ENCODE measurements around the gene TENM4. TPM values are rescaled to one million over a fixed set of nuclear protein-coding genes. Genes with fewer than 3 reads are reported as not detected.

The TENM4 gene
- polyA plus RNA-seq, 1 donor from 2014 or later, result 16.8 TPM

- H3K4me3 ChIP-seq (ENCODE audit: low read length), result no peak overlapping the region
- no peaks in the 10 kb centered on the region for H3K79me2 ChIP-seq (replicated peaks; ENCODE audit: insufficient read depth, low read length)
- H3K27me3 ChIP-seq (ENCODE audit: insufficient read depth, low read depth, low read length), result no peaks in the 10 kb centered on the region
- H3K4me2 ChIP-seq (ENCODE audit: low read length), result no peak overlapping the region
- TF ChIP-seq TAF1 (IDR thresholded peaks at IDR 0.05; ENCODE audit: low read depth), result no peak
- TF ChIP-seq CTCF (IDR thresholded peaks at IDR 0.05; ENCODE audit: poor library complexity, severe bottlenecking), result no peak
- no peak for TF ChIP-seq POLR2AphosphoS5 (IDR thresholded peaks at IDR 0.05)
- no peak for TF ChIP-seq SMC3 (conservative IDR thresholded peaks at IDR 0.05; ENCODE audit: poor library complexity)
- TF ChIP-seq EZH2 (IDR thresholded peaks at IDR 0.05; ENCODE audit: borderline replicate concordance, insufficient read depth, low read length, poor library complexity, severe bottlenecking), result no peak
- no peak for TF ChIP-seq RAD21 (conservative IDR thresholded peaks at IDR 0.05)
- no peak for TF ChIP-seq MXI1 (conservative IDR thresholded peaks at IDR 0.05; ENCODE audit: poor library complexity, severe bottlenecking)
- no peak for TF ChIP-seq REST (IDR thresholded peaks at IDR 0.05; ENCODE audit: borderline replicate concordance)
- no peak for TF ChIP-seq EP300 (conservative IDR thresholded peaks at IDR 0.05; ENCODE audit: poor library complexity, severe bottlenecking)
- H3K9ac ChIP-seq (ENCODE audit: low read length), result no peak overlapping the region
- H3K9me2 ChIP-seq (ENCODE audit: insufficient read depth, low read length), result no peaks in the 10 kb centered on the region
- H3K36me3 ChIP-seq (ENCODE audit: insufficient read depth, low read length), result peaks cover 28% of the 10 kb centered on the region
- no peak overlapping the region for H3K27ac ChIP-seq (ENCODE audit: low read length)
- H3F3A ChIP-seq (ENCODE audit: insufficient read depth, low read length, poor library complexity, severe bottlenecking), result no peaks in the 10 kb centered on the region
- H3K9me3 ChIP-seq (ENCODE audit: low read length), result no peaks in the 10 kb centered on the region
- H2AFZ ChIP-seq (ENCODE audit: low read depth, low read length), result no peak overlapping the region
- no peaks in the 10 kb centered on the region for H4K20me1 ChIP-seq (ENCODE audit: insufficient read depth)
Measured at GRCh38 chr11:78706551-78706950, 734.3 kb downstream of the TENM4 start.

- Histone ChIP-seq H2AFZ (ENCODE audit: low read depth, low read length) (no peak overlapping the region), H3K27me3 (ENCODE audit: insufficient read depth, low read depth, low read length) (no peaks in the 10 kb centered on the region), H3K27ac (ENCODE audit: low read length) (no peak overlapping the region), H3K36me3 (ENCODE audit: insufficient read depth, low read length) (peaks cover 37% of the 10 kb centered on the region), H3K9ac (ENCODE audit: low read length) (no peak overlapping the region), H4K20me1 (ENCODE audit: insufficient read depth) (no peaks in the 10 kb centered on the region), H3K4me2 (ENCODE audit: low read length) (no peak overlapping the region), H3K4me3 (ENCODE audit: low read length) (no peak overlapping the region), H3F3A (ENCODE audit: insufficient read depth, low read length, poor library complexity, severe bottlenecking) (no peaks in the 10 kb centered on the region), H3K79me2 (replicated peaks; ENCODE audit: insufficient read depth, low read length) (no peaks in the 10 kb centered on the region), H3K9me3 (ENCODE audit: low read length) (no peaks in the 10 kb centered on the region), H3K9me2 (ENCODE audit: insufficient read depth, low read length) (no peaks in the 10 kb centered on the region)
- TF ChIP-seq POLR2AphosphoS5 (IDR thresholded peaks at IDR 0.05), result no peak
- no peak for TF ChIP-seq REST (IDR thresholded peaks at IDR 0.05; ENCODE audit: borderline replicate concordance)
- no peak for TF ChIP-seq MXI1 (conservative IDR thresholded peaks at IDR 0.05; ENCODE audit: poor library complexity, severe bottlenecking)
- TF ChIP-seq EZH2 (IDR thresholded peaks at IDR 0.05; ENCODE audit: borderline replicate concordance, insufficient read depth, low read length, poor library complexity, severe bottlenecking), result no peak
- no peak for TF ChIP-seq TAF1 (IDR thresholded peaks at IDR 0.05; ENCODE audit: low read depth)
- TF ChIP-seq EP300 (conservative IDR thresholded peaks at IDR 0.05; ENCODE audit: poor library complexity, severe bottlenecking), result no peak
- TF ChIP-seq RAD21 (conservative IDR thresholded peaks at IDR 0.05), result no peak
- TF ChIP-seq SMC3 (conservative IDR thresholded peaks at IDR 0.05; ENCODE audit: poor library complexity), result no peak
- TF ChIP-seq CTCF (IDR thresholded peaks at IDR 0.05; ENCODE audit: poor library complexity, severe bottlenecking), result no peak
Measured at GRCh38 chr11:78704811-78705210, 736.0 kb downstream of the TENM4 start.
